Astrocyte of the hippocampus (primary cell): Measurements from ENCODE around the gene SHISA6.
"Not testable (repeated sequence)": the region's sequence is repeated elsewhere in the genome, so short reads cannot be mapped to it uniquely, and the experiment has no call there.

Experiments
- DNase-seq: peaks from one replicate; pipeline ENCODE4 v3.0.0; 2011; ENCODE audit warnings: low read depth, low spot score

The SHISA6 gene

DNA sequence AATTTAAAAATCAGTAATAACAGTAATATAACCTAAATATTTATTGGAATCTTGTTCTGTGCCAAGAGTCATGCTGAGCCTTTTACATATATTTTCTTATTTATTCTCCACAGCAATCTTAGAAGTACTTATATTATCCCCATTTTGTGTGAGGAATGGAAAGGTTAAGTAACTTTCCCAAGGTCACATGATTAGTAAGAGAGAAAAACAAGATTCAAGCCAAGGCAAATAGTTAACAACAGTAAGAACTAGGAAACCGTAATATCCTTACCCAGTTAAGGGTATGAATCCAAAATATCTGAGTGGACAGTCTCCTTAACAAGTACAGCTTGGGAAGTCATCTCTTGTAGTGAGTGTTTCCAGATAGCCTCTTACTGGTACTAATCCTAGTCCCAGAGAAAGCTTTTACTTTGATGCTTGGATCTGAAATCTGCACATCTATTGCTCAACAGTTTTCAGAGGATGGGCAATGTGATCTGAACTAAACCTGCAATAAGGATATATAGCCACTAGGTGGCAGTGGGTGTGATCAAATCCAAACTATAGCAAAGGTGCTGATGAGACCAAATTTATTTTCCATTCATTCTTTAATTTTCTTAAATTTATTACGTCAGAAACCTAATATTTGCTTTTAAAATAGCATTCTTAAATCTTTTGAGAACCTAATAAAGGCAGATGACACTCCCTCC lies 23.3 kb downstream of the SHISA6 start:
- DNase-seq: no peak

DNA sequence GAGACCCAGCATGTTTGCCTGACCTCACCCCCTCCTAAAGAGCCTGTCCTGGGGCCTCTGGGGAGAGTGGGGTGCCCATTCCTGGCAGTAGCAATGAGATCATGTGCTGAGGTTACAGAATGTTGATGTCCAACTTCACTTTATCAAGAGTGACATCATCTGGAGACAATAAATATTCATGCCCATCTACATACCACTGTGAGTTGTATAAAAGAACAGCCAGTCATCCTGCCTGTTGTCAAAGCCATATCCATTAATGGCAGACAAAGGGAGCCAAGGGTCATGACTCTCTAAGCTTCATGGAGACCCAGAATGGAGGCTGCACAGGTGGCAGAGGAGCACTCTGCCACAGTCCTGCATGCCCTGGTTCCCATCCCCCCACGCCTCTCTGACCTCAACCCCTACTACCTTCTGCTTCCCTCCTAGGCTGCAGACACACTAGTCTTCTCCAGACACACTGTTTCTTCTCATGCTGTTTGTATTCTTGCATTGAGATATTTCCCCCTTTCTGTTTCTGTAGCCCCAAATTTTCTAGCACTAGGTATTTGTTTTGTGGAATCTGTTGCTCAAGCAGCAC lies 27.1 kb downstream of the SHISA6 start:
- DNase-seq: no peak

DNA sequence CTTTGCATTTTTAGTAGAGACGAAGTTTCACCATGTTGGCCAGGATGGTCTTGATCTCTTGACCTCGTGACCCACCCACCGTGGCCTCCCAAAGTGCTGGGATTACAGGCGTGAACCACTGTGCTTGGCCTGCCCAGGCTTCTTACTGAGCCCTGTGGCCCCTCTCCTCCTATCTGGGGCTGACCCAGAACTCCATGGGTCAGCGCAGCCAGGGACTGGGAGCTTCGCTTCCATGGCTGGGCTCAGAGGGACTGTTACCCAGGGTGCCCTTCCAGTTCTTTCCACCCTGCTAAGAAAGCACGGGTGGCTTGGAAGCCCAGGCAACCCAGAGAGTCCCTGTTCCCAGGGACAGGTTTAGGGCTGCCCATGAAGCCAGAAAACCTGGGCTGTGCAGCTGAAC lies 28.2 kb downstream of the SHISA6 start:
- no peak for DNase-seq

DNA sequence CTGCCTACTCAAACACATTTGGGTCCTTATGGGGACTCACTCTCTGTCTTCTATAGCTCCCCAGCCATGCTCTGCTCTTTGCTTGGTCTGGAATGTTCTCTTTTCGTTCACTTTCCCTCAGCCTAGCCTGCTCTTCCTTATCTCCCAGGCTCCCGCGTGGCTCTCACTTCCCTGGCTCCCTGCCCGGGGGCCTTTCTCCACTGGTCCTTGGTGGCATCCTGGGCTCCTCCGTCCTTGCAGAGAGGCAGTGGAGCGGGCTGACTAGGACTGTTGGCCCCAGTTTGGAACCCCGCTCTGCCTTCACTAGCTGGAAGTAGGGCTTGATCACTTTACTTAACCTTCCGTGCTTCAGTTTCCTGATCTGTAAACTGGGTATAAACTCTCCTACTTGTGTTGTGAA lies 31.2 kb downstream of the SHISA6 start:
- DNase-seq: no peak

DNA sequence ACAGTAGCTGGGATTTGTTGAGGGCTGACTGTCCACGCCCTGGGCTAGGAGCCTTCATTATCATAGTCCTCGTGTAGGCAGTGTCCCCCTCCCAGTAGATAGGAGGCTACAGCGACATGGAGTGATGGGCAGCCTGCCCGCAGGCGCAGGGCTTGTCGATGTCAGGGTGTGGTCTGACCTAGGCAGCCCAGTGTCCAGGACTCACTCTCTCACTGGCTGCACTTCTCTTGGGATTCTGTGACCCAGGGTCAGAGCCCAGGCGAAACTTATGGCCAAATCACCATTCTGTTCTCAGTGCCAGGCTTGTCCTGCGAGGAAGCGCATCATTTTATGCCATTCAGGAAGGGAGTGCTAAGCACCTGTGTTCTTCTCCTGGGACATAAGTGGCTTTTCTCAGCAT lies 32.6 kb downstream of the SHISA6 start:
- DNase-seq: no peak

GRCh38 chr17:11274106-11274505 lies 33.1 kb downstream of the SHISA6 start:
- no peak for DNase-seq

DNA sequence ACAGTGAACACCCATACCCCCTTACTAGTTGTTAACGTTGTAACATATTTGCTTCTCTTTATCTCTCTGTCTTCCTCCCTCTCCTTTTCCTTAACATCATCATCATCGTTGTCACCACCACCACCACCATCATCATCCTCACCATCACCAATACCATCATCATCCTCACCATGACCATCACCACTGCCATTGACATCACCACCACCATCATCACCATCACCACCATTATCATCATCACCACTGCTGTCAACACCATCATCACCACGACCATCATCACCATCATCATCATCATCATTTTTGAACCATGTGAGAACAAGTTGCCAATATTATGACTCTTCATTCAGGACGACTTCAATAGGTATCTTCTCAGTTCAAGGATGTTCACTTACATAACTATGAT lies 35.5 kb downstream of the SHISA6 start:
- no peak for DNase-seq

- no peak for DNase-seq
Measured at GRCh38 chr17:11278186-11278991, 37.4 kb downstream of the SHISA6 start.

GRCh38 chr17:11278992-11279270 lies 37.9 kb downstream of the SHISA6 start:
- no peak for DNase-seq

- no peak for DNase-seq
Measured at GRCh38 chr17:11279776-11280344, 38.8 kb downstream of the SHISA6 start.

DNA sequence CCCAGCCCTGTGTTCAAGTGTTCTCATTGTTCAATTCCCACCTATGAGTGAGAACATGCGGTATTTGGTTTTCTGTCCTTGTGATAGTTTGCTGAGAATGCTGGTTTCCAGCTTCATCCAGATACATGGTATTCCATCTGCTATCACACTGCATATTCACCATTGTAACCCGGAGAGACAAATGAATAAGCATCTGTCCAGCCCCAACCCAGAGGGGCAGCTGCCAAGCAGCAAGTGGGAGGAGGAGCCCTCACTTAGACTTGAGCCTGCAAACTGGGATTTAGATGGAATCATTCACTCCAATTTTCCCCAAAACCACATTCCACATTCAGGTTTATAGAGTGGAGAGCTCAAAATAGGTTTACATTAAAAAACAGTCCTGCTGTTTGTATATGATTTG lies 41.6 kb downstream of the SHISA6 start:
- no peak for DNase-seq

DNA sequence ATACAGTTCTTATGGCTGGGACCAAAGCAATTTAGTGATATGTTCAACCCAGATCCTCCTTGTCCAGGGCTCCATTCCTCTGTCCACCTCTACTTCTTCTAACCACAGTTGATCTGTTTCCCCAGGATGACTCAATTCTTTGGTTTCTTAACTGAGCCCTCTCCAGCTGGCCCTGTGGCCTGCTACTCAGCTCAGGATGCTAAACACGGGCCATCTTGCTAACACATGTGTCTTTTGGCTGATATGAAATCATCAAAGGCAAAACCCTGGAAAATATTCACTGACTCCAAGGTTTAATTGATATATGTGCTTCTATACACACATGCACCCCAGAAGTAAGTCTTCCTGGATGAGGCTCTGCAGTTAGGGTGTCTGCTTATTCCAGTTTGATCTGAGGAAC lies 43.8 kb downstream of the SHISA6 start:
- DNase-seq: no peak

GRCh38 chr17:11285946-11286345 lies 44.9 kb downstream of the SHISA6 start:
- no peak for DNase-seq

- no peak for DNase-seq
Measured at GRCh38 chr17:11287791-11288190, 46.8 kb downstream of the SHISA6 start.

DNA sequence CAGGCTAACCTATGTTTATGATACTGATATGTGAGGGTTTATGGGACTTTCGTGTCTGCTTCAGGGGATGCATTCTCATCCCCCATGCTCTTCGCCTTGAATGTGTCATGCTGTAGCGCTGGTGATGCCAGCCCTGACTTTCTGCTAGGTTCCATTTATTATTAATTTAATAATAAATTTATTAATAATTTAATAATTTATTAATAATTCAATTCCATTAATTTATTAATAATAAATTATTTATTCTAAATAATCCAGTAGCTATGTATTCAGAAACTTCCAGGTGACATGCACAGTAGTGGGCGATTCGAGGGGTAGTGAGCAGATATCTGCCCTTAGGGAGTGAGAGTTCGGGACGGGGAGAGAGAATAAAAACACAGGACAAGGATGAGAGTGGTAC lies 49.8 kb downstream of the SHISA6 start:
- no peak for DNase-seq

DNA sequence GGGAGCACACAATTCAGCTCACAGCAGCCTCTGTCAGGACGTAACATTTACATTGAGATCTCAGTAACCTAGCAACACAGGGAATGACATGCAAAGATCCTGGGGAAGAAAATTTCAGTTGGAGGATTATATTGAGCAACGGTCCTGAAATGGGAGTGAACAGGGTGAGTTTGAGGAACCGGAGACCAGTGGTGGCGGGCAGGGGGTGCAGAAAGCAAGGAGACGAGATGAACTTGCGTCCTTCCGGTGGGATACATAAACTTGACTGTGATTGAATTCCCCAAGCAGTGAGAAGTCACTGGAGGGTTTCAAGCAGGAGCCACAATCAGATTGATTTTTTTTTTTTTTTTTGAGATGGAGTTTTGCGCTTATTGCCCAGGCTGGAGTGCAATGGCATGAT lies 51.5 kb downstream of the SHISA6 start:
- no peak for DNase-seq

GRCh38 chr17:11293480-11293879 lies 52.5 kb downstream of the SHISA6 start:
- no peak for DNase-seq

DNA sequence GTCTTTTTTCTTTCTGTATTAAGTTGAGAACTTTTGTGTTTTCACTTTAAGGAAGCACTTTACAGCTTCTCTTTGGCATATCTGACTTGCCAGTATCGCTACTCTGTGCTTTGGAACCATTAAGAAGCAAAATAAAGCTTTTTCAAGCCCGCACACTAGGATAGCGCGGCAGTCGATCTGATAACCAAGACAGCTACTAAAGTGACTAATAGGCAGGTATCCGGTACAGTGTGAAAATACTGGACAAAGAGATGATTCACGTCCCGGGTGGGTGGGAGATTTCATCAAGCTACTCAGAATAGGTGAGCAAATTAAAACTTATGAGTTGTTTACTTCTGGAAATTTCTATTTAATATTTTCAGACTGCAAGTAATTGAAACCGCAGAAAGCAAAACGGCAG lies 53.8 kb downstream of the SHISA6 start:
- no peak for DNase-seq

GRCh38 chr17:11296994-11297393 lies 56.0 kb downstream of the SHISA6 start:
- no peak for DNase-seq

DNA sequence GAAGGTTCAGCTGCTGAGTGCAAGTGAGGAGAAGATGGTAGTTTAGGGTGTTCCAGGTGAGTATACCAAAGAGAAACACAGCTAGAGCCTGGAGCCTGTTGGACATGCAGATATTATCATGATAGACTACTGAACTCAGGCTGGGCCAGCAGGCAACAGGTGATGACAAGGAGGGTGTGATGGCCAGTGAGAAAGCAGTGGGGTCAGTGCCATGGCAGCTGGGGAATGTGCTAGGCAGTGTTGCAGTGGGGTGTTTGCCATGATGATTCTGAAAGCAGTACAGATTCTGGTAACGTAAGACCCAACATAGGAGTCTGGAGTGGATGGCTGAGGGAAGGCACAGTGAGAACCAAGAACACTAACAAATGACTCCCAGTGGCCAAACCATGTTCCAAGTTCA lies 57.4 kb downstream of the SHISA6 start:
- no peak for DNase-seq

- no peak for DNase-seq
Measured at GRCh38 chr17:11300201-11300600, 59.2 kb downstream of the SHISA6 start.

DNA sequence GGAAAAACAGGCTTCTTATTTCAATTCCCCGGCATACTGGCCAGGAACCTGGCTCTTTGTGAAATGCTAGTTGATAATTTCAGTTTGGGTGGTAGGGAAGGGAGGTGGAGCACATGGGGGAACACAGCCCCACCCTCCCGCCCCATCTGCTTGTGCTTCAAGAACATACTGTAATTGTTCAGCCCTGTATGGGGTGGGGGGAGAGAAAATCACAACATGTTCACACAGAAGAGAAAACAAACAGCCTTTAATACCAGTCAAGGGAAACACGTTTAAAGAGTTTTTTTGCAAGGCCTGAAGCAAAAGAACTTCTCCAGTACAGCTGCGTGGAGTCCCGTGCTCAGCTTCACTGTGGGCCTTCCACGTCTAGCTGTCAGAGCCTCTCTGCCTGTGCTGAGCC lies 59.7 kb downstream of the SHISA6 start:
- DNase-seq: no peak

GRCh38 chr17:11301874-11302273 lies 60.9 kb downstream of the SHISA6 start:
- DNase-seq: not testable (repeated sequence)
